Mesenchymal stem cell (in vitro differentiated cells and primary cell): ENCODE data around the gene HRH1.

Experiments used
- DNase-seq: peaks from one replicate; pipeline ENCODE4 v3.0.0-alpha.2; 2013
- H2AFZ ChIP-seq: one replicate; pipeline ENCODE4 v1.6.1; 2013; ENCODE audit warnings: low read depth, mild to moderate bottlenecking, control low read depth, inconsistent platforms, low read length, moderate library complexity
- H2AK5ac ChIP-seq: 2 replicates; pipeline ENCODE4 v1.6.1; 2013; ENCODE audit warnings: low read length, moderate library complexity, mild to moderate bottlenecking, inconsistent platforms; ENCODE audit not compliant: severe bottlenecking
- H2BK120ac ChIP-seq: one replicate; pipeline ENCODE4 v1.6.1; 2013; ENCODE audit warnings: low read depth, mild to moderate bottlenecking, inconsistent platforms, low read length, moderate library complexity
- H2BK12ac ChIP-seq, 2 experiments: one replicate each; pipeline ENCODE4 v1.6.1; 2013; ENCODE audit warnings: inconsistent platforms in 2 of 2, low read length in 2 of 2, mild to moderate bottlenecking in 2 of 2, moderate library complexity in 2 of 2, control low read depth in 1 of 2
- H2BK15ac ChIP-seq: one replicate; pipeline ENCODE4 v1.6.1; 2013; ENCODE audit warnings: mild to moderate bottlenecking, low read depth, inconsistent platforms; ENCODE audit not compliant: poor library complexity, severe bottlenecking
- H2BK5ac ChIP-seq: 2 replicates; pipeline ENCODE4 v1.6.1; 2013; ENCODE audit warnings: low read depth, mild to moderate bottlenecking, low read length, control low read depth, inconsistent platforms; ENCODE audit not compliant: poor library complexity, severe bottlenecking
- H3K14ac ChIP-seq, 2 experiments: one replicate each; pipeline ENCODE4 v1.6.1; 2013; ENCODE audit warnings: inconsistent platforms in 2 of 2, low read length in 2 of 2, control low read depth in 1 of 2, mild to moderate bottlenecking in 1 of 2, moderate library complexity in 1 of 2
- H3K18ac ChIP-seq, 2 experiments: one replicate each; pipeline ENCODE4 v1.6.1; 2013; ENCODE audit warnings: inconsistent platforms in 2 of 2, low read length in 2 of 2, control low read depth in 1 of 2, low read depth in 1 of 2, mild to moderate bottlenecking in 1 of 2
- H3K23ac ChIP-seq, 2 experiments: one replicate each; pipeline ENCODE4 v1.6.1; 2013; ENCODE audit warnings: inconsistent platforms in 2 of 2, low read length in 2 of 2, mild to moderate bottlenecking in 2 of 2, moderate library complexity in 2 of 2, control low read depth in 1 of 2
- H3K27ac ChIP-seq: 2 replicates; pipeline ENCODE4 v1.5.1; 2013; ENCODE audit warnings: mild to moderate bottlenecking, moderate library complexity, low read length, control low read depth, inconsistent platforms; ENCODE audit not compliant: poor library complexity, severe bottlenecking
- H3K27me3 ChIP-seq, 2 experiments: 2 replicates each; pipeline versions ENCODE4 v1.6.1 to v1.7.0; 2013; ENCODE audit warnings: low read length in 2 of 2, mild to moderate bottlenecking in 2 of 2, moderate library complexity in 2 of 2, control low read depth in 1 of 2, inconsistent platforms in 1 of 2; ENCODE audit not compliant: control insufficient read depth in 1 of 2, insufficient read depth in 1 of 2
- H3K36me3 ChIP-seq, 2 experiments: 2 replicates each; pipeline versions ENCODE4 v1.6.1 to v1.7.0; 2013; ENCODE audit warnings: low read length in 2 of 2, control low read depth in 1 of 2, inconsistent platforms in 1 of 2, low read depth in 1 of 2, mild to moderate bottlenecking in 1 of 2; ENCODE audit not compliant: insufficient read depth in 2 of 2, control insufficient read depth in 1 of 2
- H3K4ac ChIP-seq, 2 experiments: one replicate each; pipeline ENCODE4 v1.6.1; 2013; ENCODE audit warnings: inconsistent platforms in 2 of 2, low read length in 2 of 2, mild to moderate bottlenecking in 2 of 2, moderate library complexity in 2 of 2, control low read depth in 1 of 2, low read depth in 1 of 2
- H3K4me1 ChIP-seq: 2 replicates; pipeline ENCODE4 v1.6.1; 2013; ENCODE audit warnings: low read depth, low read length, control low read depth; ENCODE audit not compliant: control insufficient read depth, insufficient read depth
- H3K4me2 ChIP-seq: 2 replicates; pipeline ENCODE4 v1.6.1; 2013; ENCODE audit warnings: low read length, mild to moderate bottlenecking, inconsistent platforms; ENCODE audit not compliant: poor library complexity, severe bottlenecking
- H3K4me3 ChIP-seq, 2 experiments: 2 replicates each; pipeline versions ENCODE4 v1.5.1 to v1.7.0; 2013; ENCODE audit warnings: low read length in 2 of 2, mild to moderate bottlenecking in 2 of 2, control low read depth in 1 of 2, low read depth in 1 of 2; ENCODE audit not compliant: insufficient read depth in 1 of 2
- H3K79me1 ChIP-seq: replicated peaks from 2 replicates; pipeline ENCODE4 v1.6.1; 2013; ENCODE audit warnings: mild to moderate bottlenecking, control low read depth, low read length, inconsistent platforms; ENCODE audit not compliant: poor library complexity, severe bottlenecking
- H3K9ac ChIP-seq: 2 replicates; pipeline ENCODE4 v1.7.0; 2013; ENCODE audit warnings: mild to moderate bottlenecking, low read length, moderate library complexity
- H3K9me3 ChIP-seq: 2 replicates; pipeline ENCODE4 v1.7.0; 2013; ENCODE audit warnings: mild to moderate bottlenecking, low read length; ENCODE audit not compliant: control insufficient read depth
- H4K8ac ChIP-seq: one replicate; pipeline ENCODE4 v1.6.1; 2013; ENCODE audit warnings: inconsistent platforms, mild to moderate bottlenecking, low read length, moderate library complexity
- H4K91ac ChIP-seq: one replicate; pipeline ENCODE4 v1.6.1; 2013; ENCODE audit warnings: mild to moderate bottlenecking, low read length, inconsistent platforms
- WGBS: methylation state at CpG from one replicate; pipeline ENCODE4 v1.1.7; 2013; ENCODE audit warnings: mixed read lengths; 5-methylcytosine and 5-hydroxymethylcytosine counted together

HRH1 gene

GRCh38 chr3:11126653-11127052 is 27.6 kb upstream of the HRH1 start:
- H3K4me1 ChIP-seq: peaks cover 6% of the 10 kb centered on the region
- H3K18ac ChIP-seq: no peak overlapping the region
- no peak overlapping the region for H3K4me3 ChIP-seq
- no peaks in the 10 kb centered on the region for H3K36me3 ChIP-seq
- no peak overlapping the region for H4K8ac ChIP-seq
- peaks cover 18% of the 10 kb centered on the region for H3K9me3 ChIP-seq
- H3K14ac ChIP-seq: no peak overlapping the region
- DNase-seq: no peak
- no peak overlapping the region for H2BK5ac ChIP-seq
- no peak overlapping the region for H3K27ac ChIP-seq
- WGBS: 73% methylated on average over 9 of the region's 10 CpGs
- no peak overlapping the region for H2BK12ac ChIP-seq
- H4K91ac ChIP-seq: no peak overlapping the region
- H3K79me1 ChIP-seq: no peaks in the 10 kb centered on the region
- no peak overlapping the region for H2BK120ac ChIP-seq
- H3K23ac ChIP-seq: no peak overlapping the region
- no peak overlapping the region for H2AFZ ChIP-seq
- H2AK5ac ChIP-seq: no peak overlapping the region
- no peak overlapping the region for H2BK15ac ChIP-seq
- no peak overlapping the region for H3K9ac ChIP-seq
- H3K4ac ChIP-seq: no peak overlapping the region
- no peaks in the 10 kb centered on the region for H3K27me3 ChIP-seq
- no peak overlapping the region for H3K4me2 ChIP-seq

- no peaks in the 10 kb centered on the region for H3K79me1 ChIP-seq
- H4K91ac ChIP-seq: no peak overlapping the region
- no peak overlapping the region for H4K8ac ChIP-seq
- no peak overlapping the region for H3K14ac ChIP-seq
- peak overlapping the region; percentile 62 for H2AK5ac ChIP-seq
- no peaks in the 10 kb centered on the region for H3K36me3 ChIP-seq
- H2BK5ac ChIP-seq: no peak overlapping the region
- no peak overlapping the region for H3K27ac ChIP-seq
- H2AFZ ChIP-seq: no peak overlapping the region
- no peak overlapping the region for H3K4me3 ChIP-seq
- no peak for DNase-seq
- H3K27me3 ChIP-seq: no peaks in the 10 kb centered on the region
- H3K4me1 ChIP-seq: peaks cover 9% of the 10 kb centered on the region
- peaks cover 2% of the 10 kb centered on the region for H3K9me3 ChIP-seq
- no peak overlapping the region for H2BK120ac ChIP-seq
- no peak overlapping the region for H3K4me2 ChIP-seq
- no peak overlapping the region for H3K23ac ChIP-seq
- WGBS: 86% methylated on average over 6 of the region's 8 CpGs
- no peak overlapping the region for H2BK12ac ChIP-seq
- H3K18ac ChIP-seq: no peak overlapping the region
- no peak overlapping the region for H3K4ac ChIP-seq
- H3K9ac ChIP-seq: no peak overlapping the region
- H2BK15ac ChIP-seq: no peak overlapping the region
These were observed 25.3 kb upstream of the HRH1 start for GRCh38 chr3:11128682-11129632.

- DNase-seq: no peak
- no peak overlapping the region for H2BK12ac ChIP-seq
- no peak overlapping the region for H2AFZ ChIP-seq
- H3K36me3 ChIP-seq: no peaks in the 10 kb centered on the region
- no peaks in the 10 kb centered on the region for H3K27me3 ChIP-seq
- peaks cover 9% of the 10 kb centered on the region for H3K4me1 ChIP-seq
- no peak overlapping the region for H3K23ac ChIP-seq
- H3K27ac ChIP-seq: peak overlapping the region; percentile 86
- H2AK5ac ChIP-seq: peak overlapping the region; percentile 88
- H4K91ac ChIP-seq: no peak overlapping the region
- H3K9ac ChIP-seq: no peak overlapping the region
- no peak overlapping the region for H3K4me2 ChIP-seq
- no peak overlapping the region for H3K4ac ChIP-seq
- H3K9me3 ChIP-seq: no peaks in the 10 kb centered on the region
- H3K14ac ChIP-seq: no peak overlapping the region
- no peak overlapping the region for H3K18ac ChIP-seq
- 81% methylated on average over 7 of the region's 7 CpGs for WGBS
- no peak overlapping the region for H2BK5ac ChIP-seq
- H4K8ac ChIP-seq: no peak overlapping the region
- H2BK120ac ChIP-seq: no peak overlapping the region
- no peak overlapping the region for H3K4me3 ChIP-seq
- H3K79me1 ChIP-seq: no peaks in the 10 kb centered on the region
- H2BK15ac ChIP-seq: no peak overlapping the region
These were observed 23.9 kb upstream of the HRH1 start for GRCh38 chr3:11130385-11130784.

GRCh38 chr3:11131371-11131770 is 22.9 kb upstream of the HRH1 start:
- peak overlapping the region; percentile 86 for H3K27ac ChIP-seq
- H3K36me3 ChIP-seq: no peaks in the 10 kb centered on the region
- no peak for DNase-seq
- H3K4me3 ChIP-seq: no peak overlapping the region
- H2AK5ac ChIP-seq: no peak overlapping the region
- no peak overlapping the region for H3K9ac ChIP-seq
- H4K91ac ChIP-seq: no peak overlapping the region
- H3K23ac ChIP-seq: no peak overlapping the region
- H2BK12ac ChIP-seq: no peak overlapping the region
- H3K18ac ChIP-seq: no peak overlapping the region
- no peak overlapping the region for H2BK120ac ChIP-seq
- no peak overlapping the region for H3K4me2 ChIP-seq
- 78% methylated on average over 3 of the region's 5 CpGs for WGBS
- H3K4ac ChIP-seq: no peak overlapping the region
- no peaks in the 10 kb centered on the region for H3K79me1 ChIP-seq
- H3K9me3 ChIP-seq: no peaks in the 10 kb centered on the region
- no peak overlapping the region for H2BK15ac ChIP-seq
- no peak overlapping the region for H3K14ac ChIP-seq
- H3K27me3 ChIP-seq: no peaks in the 10 kb centered on the region
- H2AFZ ChIP-seq: no peak overlapping the region
- no peak overlapping the region for H4K8ac ChIP-seq
- peaks cover 14% of the 10 kb centered on the region for H3K4me1 ChIP-seq
- peak overlapping the region; percentile 57 for H2BK5ac ChIP-seq
